Lower leg skin (tissue), 3 donors: ENCODE measurements around the gene XKR7.

ENCODE experiments used
- CTCF ChIP-seq, 3 donors: fragments of 450-650 bp; IDR thresholded peaks; one replicate each; pipeline ENCODE4 v1.5.1; 2016; ENCODE audit warnings: antibody characterized with exemption in 3 of 3, mild to moderate bottlenecking in 3 of 3, moderate library complexity in 2 of 3
- POLR2A ChIP-seq, 2 donors: fragments of 450-650 bp; IDR thresholded peaks; one replicate each; pipeline ENCODE4 v1.6.1; 2016 to 2017; ENCODE audit warnings: antibody characterized with exemption in 2 of 2, mild to moderate bottlenecking in 1 of 2, moderate library complexity in 1 of 2

- TF ChIP-seq CTCF (IDR thresholded peaks at IDR 0.05) (no peak), POLR2A (IDR thresholded peaks at IDR 0.05) (no peak)
Observed at GRCh38 chr20:32013326-32013725, 45.4 kb downstream of the XKR7 start.
